ENCODE data around the gene TDRD10.

DNA sequence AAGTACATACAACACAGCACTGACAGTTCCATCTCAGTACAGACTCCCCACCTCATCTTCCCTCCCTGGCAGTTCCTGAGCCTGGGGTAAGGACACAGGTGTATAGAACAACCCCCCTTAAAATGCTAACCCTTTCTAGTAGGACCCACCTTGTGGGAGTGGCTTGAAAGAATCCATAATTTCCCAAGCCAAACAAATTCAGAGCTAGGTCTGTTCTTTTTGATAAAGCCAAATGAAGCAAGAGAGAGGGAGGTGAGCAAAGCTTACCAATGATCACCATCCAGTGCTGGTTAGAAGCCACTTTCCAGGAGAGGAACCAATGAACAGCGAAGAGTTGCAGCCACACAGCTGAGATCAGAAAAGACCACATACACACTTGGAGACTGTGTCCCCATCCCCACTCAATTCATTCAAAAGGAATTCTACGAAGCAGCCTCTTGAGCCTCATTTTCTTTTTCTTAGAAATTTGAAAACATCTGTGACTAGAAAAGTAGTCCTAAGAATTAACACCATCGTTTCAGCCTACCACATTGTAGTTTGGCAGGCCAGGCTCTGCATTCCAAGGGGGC lies 47.3 kb downstream of the TDRD10 start:
- TF ChIP-seq, protein P1, sequence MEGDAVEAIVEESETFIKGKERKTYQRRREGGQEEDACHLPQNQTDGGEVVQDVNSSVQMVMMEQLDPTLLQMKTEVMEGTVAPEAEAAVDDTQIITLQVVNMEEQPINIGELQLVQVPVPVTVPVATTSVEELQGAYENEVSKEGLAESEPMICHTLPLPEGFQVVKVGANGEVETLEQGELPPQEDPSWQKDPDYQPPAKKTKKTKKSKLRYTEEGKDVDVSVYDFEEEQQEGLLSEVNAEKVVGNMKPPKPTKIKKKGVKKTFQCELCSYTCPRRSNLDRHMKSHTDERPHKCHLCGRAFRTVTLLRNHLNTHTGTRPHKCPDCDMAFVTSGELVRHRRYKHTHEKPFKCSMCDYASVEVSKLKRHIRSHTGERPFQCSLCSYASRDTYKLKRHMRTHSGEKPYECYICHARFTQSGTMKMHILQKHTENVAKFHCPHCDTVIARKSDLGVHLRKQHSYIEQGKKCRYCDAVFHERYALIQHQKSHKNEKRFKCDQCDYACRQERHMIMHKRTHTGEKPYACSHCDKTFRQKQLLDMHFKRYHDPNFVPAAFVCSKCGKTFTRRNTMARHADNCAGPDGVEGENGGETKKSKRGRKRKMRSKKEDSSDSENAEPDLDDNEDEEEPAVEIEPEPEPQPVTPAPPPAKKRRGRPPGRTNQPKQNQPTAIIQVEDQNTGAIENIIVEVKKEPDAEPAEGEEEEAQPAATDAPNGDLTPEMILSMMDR (conservative IDR thresholded peaks at IDR 0.05) = no peak
- TF ChIP-seq EZH2 (IDR thresholded peaks at IDR 0.05; ENCODE audit: low read depth) = no peak
